H1 (cell line): ENCODE results near the gene SEC14L6. TPM values are rescaled to one million over a fixed set of nuclear protein-coding genes. Genes with fewer than 3 reads are reported as not detected.

Source experiments
- CTCF ChIA-PET: fragments of 300-600 bp; sonication (Branson Sonifier 250); formaldehyde crosslinking; loops from one replicate; lab custom pipeline; 2021; ENCODE audit not compliant: partially characterized antibody; lab: Charles Lee
- POLR2A ChIA-PET: fragments of 300-600 bp; sonication (Branson Sonifier 250); formaldehyde crosslinking; loops from one replicate; lab custom pipeline; 2021; ENCODE audit warnings: inconsistent platforms; ENCODE audit not compliant: partially characterized antibody; lab: Charles Lee
- DNase-seq, 2 experiments: peaks; one replicate each; pipeline versions ENCODE4 v3.0.0 to v3.0.0-alpha.2; 2010 to 2022; ENCODE audit warnings: low spot score in 2 of 2, low read depth in 1 of 2, mixed read lengths in 1 of 2
- FAIRE-seq: peaks from 2 replicates; lab custom pipeline; 2011; peaks lifted over from hg19 to GRCh38; lab: Jason Lieb, UNC
- H2AFZ ChIP-seq: 2 replicates; pipeline ENCODE4 v1.8.1; 2012; ENCODE audit warnings: low read length, inconsistent platforms
- H2AK5ac ChIP-seq: 2 replicates; pipeline ENCODE4 v1.6.1; 2013; ENCODE audit warnings: low read depth, low read length
- H2BK120ac ChIP-seq: replicated peaks from 2 replicates; pipeline ENCODE3; 2013; ENCODE audit warnings: low read depth, low read length, inconsistent platforms
- H2BK12ac ChIP-seq: 2 replicates; pipeline ENCODE4 v1.6.1; 2013; ENCODE audit warnings: low read depth, low read length
- H2BK15ac ChIP-seq: 2 replicates; pipeline ENCODE4 v1.6.1; 2013; ENCODE audit warnings: low read length
- H2BK20ac ChIP-seq: 2 replicates; pipeline ENCODE4 v1.6.1; 2013; ENCODE audit warnings: low read length
- H2BK5ac ChIP-seq: 2 replicates; pipeline ENCODE4 v1.6.1; 2013; ENCODE audit warnings: low read depth, low read length
- H3K14ac ChIP-seq: 2 replicates; pipeline ENCODE4 v1.6.1; 2013; ENCODE audit warnings: inconsistent platforms; ENCODE audit not compliant: insufficient read length
- H3K18ac ChIP-seq: 2 replicates; pipeline ENCODE4 v1.6.1; 2013; ENCODE audit warnings: low read length; ENCODE audit errors: extremely low read depth
- H3K23ac ChIP-seq: 2 replicates; pipeline ENCODE4 v1.6.1; 2013; ENCODE audit warnings: inconsistent platforms; ENCODE audit not compliant: insufficient read length
- H3K23me2 ChIP-seq: 2 replicates; pipeline ENCODE4 v1.6.1; 2013; ENCODE audit warnings: low read depth, low read length
- H3K27ac ChIP-seq: 2 replicates; pipeline ENCODE4 v1.6.1; 2011; ENCODE audit warnings: low read depth, low read length, inconsistent platforms
- H3K27me3 ChIP-seq, 4 experiments: replicated peaks in 1 of 4; 1 replicate in 1 of 4; 2 replicates in 3 of 4; pipeline versions ENCODE4 v1.6.1 to v1.8.1; 2011 to 2013; ENCODE audit warnings: low read length in 3 of 4, mild to moderate bottlenecking in 3 of 4, inconsistent platforms in 2 of 4, mixed read lengths in 2 of 4, moderate library complexity in 1 of 4; ENCODE audit not compliant: control insufficient read depth in 3 of 4, insufficient read depth in 3 of 4; ENCODE audit errors: extremely low read depth in 1 of 4
- H3K36me3 ChIP-seq, 4 experiments: 2 replicates each; pipeline versions ENCODE4 v1.6.1 to v1.8.1; 2011 to 2013; ENCODE audit warnings: mild to moderate bottlenecking in 4 of 4, low read length in 3 of 4, moderate library complexity in 2 of 4, control low read depth in 1 of 4, inconsistent platforms in 1 of 4; ENCODE audit not compliant: insufficient read depth in 4 of 4, control insufficient read depth in 2 of 4
- H3K4ac ChIP-seq: replicated peaks from 2 replicates; pipeline ENCODE3; 2013; ENCODE audit warnings: low read length, low read depth, mixed read lengths, inconsistent platforms; ENCODE audit not compliant: insufficient read length
- H3K4me1 ChIP-seq, 4 experiments: replicated peaks in 1 of 4; 1 replicate in 1 of 4; 2 replicates in 3 of 4; pipeline versions ENCODE4 v1.6.1 to v1.8.1; 2011 to 2013; ENCODE audit warnings: low read length in 3 of 4, inconsistent platforms in 2 of 4, mixed read lengths in 1 of 4; ENCODE audit not compliant: insufficient read depth in 4 of 4, control insufficient read depth in 3 of 4
- H3K4me2 ChIP-seq, 2 experiments: 2 replicates each; pipeline versions ENCODE4 v1.6.1 to v1.8.1; 2011 to 2013; ENCODE audit warnings: low read depth in 2 of 2, low read length in 2 of 2, control low read depth in 1 of 2, inconsistent platforms in 1 of 2, mild to moderate bottlenecking in 1 of 2; ENCODE audit not compliant: insufficient read depth in 1 of 2
- H3K4me3 ChIP-seq, 4 experiments: fragments of 200-600, 300-600 bp in 1 of 4; sonication (generic), shearing (Covaris generic), sonication (Bioruptor Twin) in 1 of 4; 2 replicates each; pipeline versions ENCODE4 v1.5.1 to v1.8.1; 2011 to 2016; ENCODE audit warnings: low read length in 4 of 4, low read depth in 3 of 4, control low read depth in 2 of 4, inconsistent platforms in 2 of 4, mild to moderate bottlenecking in 2 of 4, mixed read lengths in 1 of 4, moderate library complexity in 1 of 4; ENCODE audit not compliant: insufficient read depth in 2 of 4; ENCODE audit errors: extremely low read depth in 1 of 4
- H3K56ac ChIP-seq: replicated peaks from 2 replicates; pipeline ENCODE3; 2013; ENCODE audit warnings: low read depth, mild to moderate bottlenecking, mixed read lengths, low read length, inconsistent platforms; ENCODE audit not compliant: insufficient read length
- H3K79me1 ChIP-seq: 2 replicates; pipeline ENCODE4 v1.6.1; 2013; ENCODE audit warnings: low read depth, low read length, control low read depth
- H3K79me2 ChIP-seq, 2 experiments: 2 replicates each; pipeline versions ENCODE4 v1.6.1 to v1.8.1; 2012 to 2013; ENCODE audit warnings: low read length in 2 of 2, mild to moderate bottlenecking in 2 of 2, inconsistent platforms in 1 of 2; ENCODE audit not compliant: insufficient read depth in 2 of 2, control insufficient read depth in 1 of 2
- H3K9ac ChIP-seq, 4 experiments: replicated peaks in 1 of 4; 1 replicate in 1 of 4; 2 replicates in 3 of 4; pipeline versions ENCODE4 v1.6.1 to v1.8.1; 2011 to 2013; ENCODE audit warnings: low read depth in 3 of 4, low read length in 3 of 4, control low read depth in 2 of 4, mild to moderate bottlenecking in 2 of 4, moderate library complexity in 2 of 4, inconsistent platforms in 1 of 4; ENCODE audit errors: extremely low read depth in 1 of 4
- H3K9me3 ChIP-seq, 2 experiments: 2 replicates each; pipeline versions ENCODE4 v1.6.1 to v1.8.1; 2012 to 2013; ENCODE audit warnings: mild to moderate bottlenecking in 2 of 2, moderate library complexity in 2 of 2, control low read depth in 1 of 2, inconsistent platforms in 1 of 2, low read depth in 1 of 2, low read length in 1 of 2, mixed read lengths in 1 of 2; ENCODE audit not compliant: insufficient read depth in 2 of 2
- H4K20me1 ChIP-seq, 2 experiments: replicated peaks in 1 of 2; 2 replicates each; pipeline versions ENCODE3 to v1.8.1; 2011 to 2013; ENCODE audit warnings: inconsistent platforms in 2 of 2, low read length in 2 of 2, mild to moderate bottlenecking in 1 of 2; ENCODE audit not compliant: insufficient read depth in 2 of 2, control insufficient read depth in 1 of 2
- H4K5ac ChIP-seq: 2 replicates; pipeline ENCODE4 v1.6.1; 2013; ENCODE audit warnings: low read length, low read depth, mixed read lengths, inconsistent platforms; ENCODE audit not compliant: insufficient read length
- H4K8ac ChIP-seq: 2 replicates; pipeline ENCODE4 v1.8.0; 2013; ENCODE audit warnings: mild to moderate bottlenecking, moderate library complexity, low read length, inconsistent platforms; ENCODE audit not compliant: insufficient read depth; ENCODE audit errors: extremely low read depth
- H4K91ac ChIP-seq: replicated peaks from 2 replicates; pipeline ENCODE3; 2013; ENCODE audit warnings: low read length, mixed read lengths, inconsistent platforms; ENCODE audit not compliant: insufficient read length
- CTBP2 ChIP-seq: IDR thresholded peaks from 2 replicates; pipeline ENCODE4 v1.7.0; 2011; ENCODE audit warnings: borderline replicate concordance, mild to moderate bottlenecking, moderate library complexity, mixed read lengths, low read length; ENCODE audit not compliant: insufficient read depth, insufficient read length
- WGBS, 2 experiments: shearing (Covaris generic) in 1 of 2; methylation state at CpG; one replicate each; pipeline versions ENCODE4 v1.1.6 to v1.1.7; 2013 to 2015; ENCODE audit warnings: low lambda C conversion rate in 2 of 2, mixed read lengths in 2 of 2, inconsistent platforms in 1 of 2, low coverage in 1 of 2, missing lambda C conversion rate in 1 of 2; ENCODE audit not compliant: insufficient replicate concordance in 2 of 2, insufficient coverage in 1 of 2, insufficient read length in 1 of 2; ENCODE audit errors: extremely low coverage in 1 of 2, missing lambda C conversion rate in 1 of 2; 5-methylcytosine and 5-hydroxymethylcytosine counted together
- polyA plus RNA-seq, 7 experiments: library from polyadenylated mRNA; depleted of rRNA in 3 of 7; stranded (reverse) in 5 of 7; unstranded in 2 of 7; fragments of >200 nt in 5 of 7; fragments of 200-250 nt in 2 of 7; gene quantifications; 1 replicate in 5 of 7; 2 replicates in 1 of 7; 4 replicates in 1 of 7; pipeline versions ENCODE4 v1.2.1 to v1.2.3, GENCODE V29; 2011 to 2013; ENCODE audit warnings: missing spikeins in 2 of 7, mixed read lengths in 2 of 7
- total RNA-seq: library from RNA; stranded (reverse); fragmentation: NEBNext Ultra II Directional; extraction: Animal tissue kit (Norgen Biotek cat#: 25700); gene quantifications from 2 replicates; pipeline ENCODE4 v1.2.1, GENCODE V29; 2021

The SEC14L6 gene
- total and polyA plus RNA-seq, 2 of the 8 experiments (the other 6 are each of a cell fraction or from before 2014, with no cell fraction given), result 0.63 to 2.1 TPM

GRCh38 chr22:30526656-30527055 is 19.9 kb downstream of the SEC14L6 start:
- DNase-seq (no peak), FAIRE-seq (no peak)
- no peaks in the 10 kb centered on the region for H3K4me1 ChIP-seq
- H4K91ac ChIP-seq, result no peak overlapping the region
- H3K27me3 ChIP-seq, result no peaks in the 10 kb centered on the region; a peak in 1 of 7 replicates
- H3K79me1 ChIP-seq, result no peaks in the 10 kb centered on the region
- no peak overlapping the region for H2BK20ac ChIP-seq
- no peaks in the 10 kb centered on the region for H3K23me2 ChIP-seq
- ChIA-PET POLR2A (no interaction called here), CTCF (no interaction called here)
- H2AK5ac ChIP-seq, result no peak overlapping the region
- H2BK5ac ChIP-seq, result no peak overlapping the region
- H3K56ac ChIP-seq, result no peak overlapping the region
- H2BK12ac ChIP-seq, result no peak overlapping the region
- no peaks in the 10 kb centered on the region for H3K79me2 ChIP-seq
- no peaks in the 10 kb centered on the region for H3K9me3 ChIP-seq
- no peak overlapping the region for H2BK120ac ChIP-seq
- H3K4me3 ChIP-seq, result no peak overlapping the region
- no peak overlapping the region for H3K23ac ChIP-seq
- H3K27ac ChIP-seq, result no peak overlapping the region
- 85% methylated on average over 4 of the region's 4 CpGs; no CpG with 5 or more reads in 1 of the 2 experiments for whole genome bisulfite sequencing, 2 experiments
- no peak overlapping the region for H4K8ac ChIP-seq
- H3K18ac ChIP-seq, result no peak overlapping the region
- no peak overlapping the region for H3K9ac ChIP-seq
- no peak overlapping the region for H3K4ac ChIP-seq
- H2AFZ ChIP-seq, result no peak overlapping the region
- no peaks in the 10 kb centered on the region for H4K20me1 ChIP-seq
- no peak overlapping the region for H4K5ac ChIP-seq
- no peak for TF ChIP-seq CTBP2
- H3K36me3 ChIP-seq, result no peaks in the 10 kb centered on the region
- H3K4me2 ChIP-seq, result no peak overlapping the region
- H2BK15ac ChIP-seq, result no peak overlapping the region
- no peak overlapping the region for H3K14ac ChIP-seq
